Psoas muscle (tissue), 8 donors: ENCODE data around the gene RECQL5. TPM values are rescaled to one million over a fixed set of nuclear protein-coding genes. Genes with fewer than 3 reads are reported as not detected.

Source experiments
- ATAC-seq, 4 donors: fragments of 200-7000 bp; cut with Tn5 transposase; one replicate each; pipeline ENCODE4 v1.9.1; 2020; ENCODE audit warnings: moderate library complexity in 3 of 4, mild to moderate bottlenecking in 2 of 4
- DNase-seq, 2 donors: peaks; one replicate each; pipeline ENCODE4 v3.0.0-alpha.2; 2020
- H3K27ac ChIP-seq: fragments of 200-600 bp; one replicate; pipeline ENCODE4 v1.8.0; 2022
- H3K27me3 ChIP-seq, 3 donors: fragments of 200-600 bp in 1 of 3; one replicate each; pipeline versions ENCODE4 v1.6.1 to v1.8.0; 2013 to 2022; ENCODE audit warnings: low read length in 2 of 3, mild to moderate bottlenecking in 2 of 3, moderate library complexity in 1 of 3; ENCODE audit not compliant: insufficient read depth in 3 of 3
- H3K36me3 ChIP-seq, 2 donors: fragments of 200-600 bp in 1 of 2; one replicate each; pipeline versions ENCODE4 v1.6.1 to v1.8.0; 2013 to 2022; ENCODE audit warnings: low read depth in 1 of 2, mild to moderate bottlenecking in 1 of 2, moderate library complexity in 1 of 2; ENCODE audit not compliant: insufficient read depth in 1 of 2
- H3K4me1 ChIP-seq: fragments of 200-600 bp; one replicate; pipeline ENCODE4 v1.8.0; 2022
- H3K4me3 ChIP-seq: fragments of 200-600 bp; one replicate; pipeline ENCODE4 v1.8.0; 2022; ENCODE audit warnings: mild to moderate bottlenecking
- H3K9me3 ChIP-seq: fragments of 200-600 bp; one replicate; pipeline ENCODE4 v1.8.0; 2022
- WGBS, 3 donors: extraction: QIAGEN DNeasy Blood & Tissue Kit; methylation state at CpG; one replicate each; pipeline versions ENCODE4 v1.1.6 to v1.1.7; 2013; 5-methylcytosine and 5-hydroxymethylcytosine counted together
- intact Hi-C, 2 donors: fragments of 100-400 bp; cut with DNase I; formaldehyde crosslinking; loops; one replicate each; pipeline versions ENCODE4 v1.11.0 to v1.14.2; 2022
- polyA plus RNA-seq, 3 donors: library from polyadenylated mRNA; stranded (reverse); fragments of 200-250 nt; gene quantifications; one replicate each; pipeline ENCODE4 v1.2.3, GENCODE V29; 2013
- total RNA-seq, 4 donors: library from RNA; stranded (reverse); fragmentation: NEBNext Ultra II Directional in 2 of 4; extraction: Animal tissue kit (Norgen Biotek cat#: 25700) in 2 of 4; gene quantifications; one replicate each; pipeline versions ENCODE4 v1.2.1 to v1.2.4, GENCODE V29; 2021 to 2023
- TF ChIP-seq, protein P1 (sequence below): fragments of 200-600 bp; IDR thresholded peaks from one replicate; pipeline ENCODE4 v1.8.0; 2022; ENCODE audit warnings: antibody characterized with exemption
- donor health status: healthy with polysubstance abuse.
- donor health status: DM: no; HTN: no; CAD: no; lungs with moderate emphysema.
- donor health status: Bipolar disorder and iron deficiency.
- donor health status: healthy.
- donor health status: DM: yes; HTN: yes; CAD: no.
- donor health status: DM: no; HTN: no; CAD: no.
- donor health status: DM: no; HTN: no; CAD: no.
- donor health status: DM: yes; HTN: yes; CAD: no.

Gene RECQL5
- total and polyA plus RNA-seq, 7 donors = 5.7 to 16.0 (median 8.0) TPM

DNA sequence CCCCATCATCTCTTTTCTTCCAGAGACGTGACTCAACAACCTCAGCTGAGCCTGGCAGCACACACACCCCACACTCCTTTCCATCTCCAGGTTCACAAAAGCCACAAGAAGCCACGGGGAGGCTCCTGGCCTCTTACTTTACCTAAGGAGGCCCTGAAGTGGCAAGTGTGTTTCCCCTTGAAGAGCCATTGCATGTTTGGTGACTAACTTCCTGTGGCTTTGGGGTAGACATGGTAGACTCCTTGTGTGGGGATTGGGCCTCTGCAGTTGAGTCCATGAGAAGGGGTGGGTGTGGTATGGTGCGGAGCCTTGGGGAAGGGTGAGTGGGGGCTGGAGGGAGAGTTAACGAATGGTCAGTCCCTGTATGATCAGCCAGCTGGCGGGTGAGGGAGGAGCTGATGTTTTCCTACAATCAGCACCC, 24.4 kb upstream of the RECQL5 start:
- TF ChIP-seq, protein P1, sequence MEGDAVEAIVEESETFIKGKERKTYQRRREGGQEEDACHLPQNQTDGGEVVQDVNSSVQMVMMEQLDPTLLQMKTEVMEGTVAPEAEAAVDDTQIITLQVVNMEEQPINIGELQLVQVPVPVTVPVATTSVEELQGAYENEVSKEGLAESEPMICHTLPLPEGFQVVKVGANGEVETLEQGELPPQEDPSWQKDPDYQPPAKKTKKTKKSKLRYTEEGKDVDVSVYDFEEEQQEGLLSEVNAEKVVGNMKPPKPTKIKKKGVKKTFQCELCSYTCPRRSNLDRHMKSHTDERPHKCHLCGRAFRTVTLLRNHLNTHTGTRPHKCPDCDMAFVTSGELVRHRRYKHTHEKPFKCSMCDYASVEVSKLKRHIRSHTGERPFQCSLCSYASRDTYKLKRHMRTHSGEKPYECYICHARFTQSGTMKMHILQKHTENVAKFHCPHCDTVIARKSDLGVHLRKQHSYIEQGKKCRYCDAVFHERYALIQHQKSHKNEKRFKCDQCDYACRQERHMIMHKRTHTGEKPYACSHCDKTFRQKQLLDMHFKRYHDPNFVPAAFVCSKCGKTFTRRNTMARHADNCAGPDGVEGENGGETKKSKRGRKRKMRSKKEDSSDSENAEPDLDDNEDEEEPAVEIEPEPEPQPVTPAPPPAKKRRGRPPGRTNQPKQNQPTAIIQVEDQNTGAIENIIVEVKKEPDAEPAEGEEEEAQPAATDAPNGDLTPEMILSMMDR = no peak
- Histone ChIP-seq H3K4me1 (peaks cover 77% of the 10 kb centered on the region), H3K9me3 (no peaks in the 10 kb centered on the region), H3K36me3 (peaks cover 0 to 12% of the 10 kb centered on the region in 2 donors), H3K27me3 (no peaks in the 10 kb centered on the region), H3K4me3 (no peak overlapping the region), H3K27ac (no peak overlapping the region)
- WGBS, 3 donors = 86 to 88% (median 87%) methylated on average over 5 of the region's 5 CpGs
- ATAC-seq (no peak), DNase-seq (no peak)
- intact Hi-C loops = no loop called here

DNA sequence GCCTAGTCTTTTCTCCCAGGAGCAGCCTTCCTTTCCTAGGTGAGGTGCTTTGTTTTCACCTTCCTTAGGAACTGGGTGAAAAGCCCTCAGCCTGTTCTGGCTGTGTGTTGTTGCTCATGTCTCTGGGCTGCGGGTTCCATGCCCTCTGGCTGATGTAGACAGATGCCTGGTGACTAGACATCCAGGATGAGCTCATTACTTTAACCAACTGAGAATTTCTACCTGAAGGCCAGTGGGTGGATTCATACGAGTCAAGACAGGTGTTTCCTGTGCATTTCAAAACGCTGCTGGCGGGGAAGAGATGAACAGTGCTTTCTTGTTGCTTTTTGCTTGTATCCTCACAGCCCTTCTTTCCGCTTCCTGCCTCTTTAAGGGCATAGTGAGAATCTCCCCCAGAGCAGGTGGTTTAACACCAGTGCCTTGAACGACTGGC, 22.5 kb upstream of the RECQL5 start:
- Histone ChIP-seq H3K4me3 (no peak overlapping the region), H3K4me1 (peaks cover 60% of the 10 kb centered on the region), H3K36me3 (peaks cover 0 to 4% of the 10 kb centered on the region in 2 donors), H3K27me3 (no peaks in the 10 kb centered on the region), H3K9me3 (no peaks in the 10 kb centered on the region), H3K27ac (peak overlapping the region; percentile 9)
- ATAC-seq = no peak
- DNase-seq = no peak
- WGBS, 3 donors = 72 to 74% (median 73%) methylated on average over 6 of the region's 6 CpGs
- intact Hi-C loops = no loop called here
- TF ChIP-seq, protein P1 = no peak

DNA sequence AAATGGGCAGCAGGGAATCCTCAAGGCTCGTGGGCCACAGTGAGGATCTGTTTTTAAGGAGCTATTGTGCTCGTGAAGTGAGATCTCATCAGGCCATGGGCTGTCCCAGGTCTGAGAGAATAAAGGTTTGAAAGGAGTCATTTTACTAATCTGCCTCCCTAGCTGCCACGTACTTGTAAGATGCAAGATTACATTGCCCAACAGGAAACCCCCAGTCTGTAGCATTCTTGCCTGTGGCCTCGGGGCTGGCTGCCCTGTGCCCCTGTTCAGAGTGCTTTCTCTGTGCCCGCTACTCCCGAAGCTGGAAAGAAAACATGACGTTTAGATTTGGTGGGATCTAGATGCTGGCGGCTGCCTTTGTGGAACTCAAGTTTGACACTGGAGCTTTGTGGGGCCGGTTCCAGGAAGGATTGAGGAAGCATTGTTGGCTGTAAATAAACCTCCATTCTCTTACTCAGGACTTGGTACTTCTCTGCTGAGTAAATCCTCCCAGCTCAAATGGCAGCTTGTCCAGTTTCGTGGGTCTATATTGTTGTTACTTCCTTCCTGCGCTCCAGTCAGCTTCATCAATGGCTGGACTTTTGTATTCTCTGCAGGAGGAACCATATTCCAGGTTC, 21.4 kb upstream of the RECQL5 start:
- Histone ChIP-seq H3K9me3 (no peaks in the 10 kb centered on the region), H3K4me3 (peak overlapping the region; percentile 18), H3K27me3 (no peaks in the 10 kb centered on the region), H3K27ac (peak overlapping the region; percentile 46), H3K36me3 (peaks cover 0 to 4% of the 10 kb centered on the region in 2 donors), H3K4me1 (peaks cover 58% of the 10 kb centered on the region)
- DNase-seq (no peak), ATAC-seq (peak in 3 of 4 donors; percentile 14 to 45 (median 25))
- TF ChIP-seq, protein P1 = no peak
- WGBS, 3 donors = 43 to 60% (median 49%) methylated on average over 11 of the region's 11 CpGs
- intact Hi-C loops = no loop called here

DNA sequence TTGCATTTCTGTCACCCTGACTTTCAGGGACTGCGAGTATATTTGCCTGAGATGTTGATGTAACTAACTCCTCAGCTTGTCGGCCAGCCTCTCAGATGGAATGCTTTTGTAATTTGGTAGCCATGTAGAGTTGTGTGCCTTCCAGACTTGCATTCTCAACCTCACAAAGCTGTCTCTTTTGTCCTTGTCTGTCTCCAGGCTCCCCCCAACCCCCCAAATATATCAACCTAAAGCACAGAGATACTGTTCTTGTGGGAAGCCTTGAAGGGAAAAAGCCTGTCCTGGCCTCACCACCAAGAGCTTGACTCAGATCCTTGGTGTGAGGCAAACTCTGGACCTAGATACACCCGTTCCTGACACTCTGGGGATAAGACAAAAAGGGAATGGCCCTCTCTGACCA, 18.5 kb upstream of the RECQL5 start:
- ATAC-seq (no peak), DNase-seq (no peak)
- Histone ChIP-seq H3K4me1 (peaks cover 47% of the 10 kb centered on the region), H3K27me3 (no peaks in the 10 kb centered on the region), H3K4me3 (no peak overlapping the region), H3K27ac (peak overlapping the region; percentile 30), H3K36me3 (peaks cover 0 to 4% of the 10 kb centered on the region in 2 donors), H3K9me3 (no peaks in the 10 kb centered on the region)
- intact Hi-C loops = no loop called here
- 52 to 68% (median 54%) methylated on average over 3 of the region's 3 CpGs for WGBS, 3 donors
- TF ChIP-seq, protein P1 = no peak

DNA sequence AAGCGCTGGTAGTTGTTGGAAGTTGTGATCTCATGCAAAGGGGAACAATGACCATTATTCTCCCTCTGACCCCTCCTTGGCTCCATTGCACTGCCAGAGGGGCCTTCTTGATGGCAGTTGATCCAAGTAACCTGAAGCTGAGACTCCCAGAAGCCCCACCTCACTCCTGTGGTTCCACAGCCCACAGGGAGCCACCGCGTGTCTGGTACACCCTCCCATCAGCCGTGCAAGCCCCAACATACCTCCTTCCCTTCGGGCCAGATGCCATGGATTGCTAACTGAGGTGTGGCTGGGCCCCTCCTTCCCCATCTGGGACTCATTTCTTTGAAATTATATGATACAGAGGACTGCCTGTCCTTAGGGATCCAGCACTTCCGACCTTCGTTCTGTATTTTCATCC, 18.0 kb upstream of the RECQL5 start:
- Histone ChIP-seq H3K4me1 (peaks cover 47% of the 10 kb centered on the region), H3K27ac (peak overlapping the region; percentile 30), H3K27me3 (no peaks in the 10 kb centered on the region), H3K36me3 (peaks cover 0 to 5% of the 10 kb centered on the region in 2 donors), H3K9me3 (no peaks in the 10 kb centered on the region), H3K4me3 (no peak overlapping the region)
- intact Hi-C loops = no loop called here
- DNase-seq (no peak), ATAC-seq (peak in 2 of 4 donors; percentile 38 to 54)
- 60 to 77% (median 65%) methylated on average over 7 of the region's 7 CpGs for WGBS, 3 donors
- TF ChIP-seq, protein P1 = no peak
